GM21360 (cell line): Measurements from ENCODE around the gene PRLH.

Source experiments
- ATAC-seq: cut with Tn5 transposase; IDR thresholded peaks from one replicate; pipeline ENCODE4 v1.9.1; 2021; ENCODE audit warnings: mild to moderate bottlenecking, moderate library complexity; ENCODE audit not compliant: unreplicated experiment

Gene PRLH

DNA sequence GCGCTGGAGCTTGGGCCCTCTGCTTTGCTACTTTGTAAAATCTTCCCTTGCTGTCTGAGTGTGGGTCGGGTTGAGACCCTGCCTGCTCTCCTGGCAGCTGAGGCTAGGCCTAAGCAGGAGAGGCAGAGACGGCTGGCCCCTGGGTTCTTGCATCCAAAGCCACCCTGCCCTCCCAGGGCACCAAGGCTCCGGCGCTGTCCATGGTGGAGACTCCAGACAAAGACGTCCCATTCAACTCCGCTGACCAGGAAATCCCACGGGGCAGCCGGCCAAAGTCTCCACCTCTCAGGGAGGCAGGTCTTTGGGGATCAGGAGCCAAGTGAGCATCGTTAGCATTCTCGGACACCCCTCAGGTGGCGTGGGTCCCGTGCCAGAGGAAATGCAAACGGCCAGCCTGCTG, 2.6 kb upstream of the PRLH start:
- ATAC-seq: no peak

DNA sequence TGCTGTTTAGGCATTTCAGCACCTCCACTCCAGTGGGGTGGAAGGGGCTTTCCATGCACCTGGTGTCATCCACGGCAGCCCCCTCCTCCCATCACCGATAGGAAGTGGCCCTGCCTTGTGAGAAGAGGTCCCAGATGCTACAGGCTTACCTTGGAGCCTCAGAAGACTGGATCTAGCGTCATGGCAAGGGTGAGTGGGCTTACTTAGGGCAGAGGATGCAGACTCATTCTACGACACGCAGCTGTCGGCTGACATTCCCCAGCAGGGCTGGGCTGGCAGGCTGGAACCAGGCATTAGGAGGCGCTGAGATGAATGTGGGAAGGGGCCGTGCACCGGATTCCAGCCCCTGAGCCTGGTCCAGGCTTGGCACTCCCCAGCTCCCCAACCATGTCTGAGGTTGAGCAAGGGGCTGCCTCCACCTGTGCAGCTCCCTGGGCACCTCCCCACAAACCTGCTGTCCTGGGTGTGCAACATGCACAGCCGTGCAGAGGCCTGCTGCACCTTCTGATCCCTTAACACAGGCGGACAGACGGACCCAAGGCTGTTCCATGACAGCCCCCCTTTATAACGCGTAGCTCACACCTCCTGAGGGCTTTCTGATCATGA, 1.7 kb upstream of the PRLH start:
- no peak for ATAC-seq

GRCh38 chr2:237565974-237566373, 400 bp upstream of the PRLH start:
- ATAC-seq: no peak

DNA sequence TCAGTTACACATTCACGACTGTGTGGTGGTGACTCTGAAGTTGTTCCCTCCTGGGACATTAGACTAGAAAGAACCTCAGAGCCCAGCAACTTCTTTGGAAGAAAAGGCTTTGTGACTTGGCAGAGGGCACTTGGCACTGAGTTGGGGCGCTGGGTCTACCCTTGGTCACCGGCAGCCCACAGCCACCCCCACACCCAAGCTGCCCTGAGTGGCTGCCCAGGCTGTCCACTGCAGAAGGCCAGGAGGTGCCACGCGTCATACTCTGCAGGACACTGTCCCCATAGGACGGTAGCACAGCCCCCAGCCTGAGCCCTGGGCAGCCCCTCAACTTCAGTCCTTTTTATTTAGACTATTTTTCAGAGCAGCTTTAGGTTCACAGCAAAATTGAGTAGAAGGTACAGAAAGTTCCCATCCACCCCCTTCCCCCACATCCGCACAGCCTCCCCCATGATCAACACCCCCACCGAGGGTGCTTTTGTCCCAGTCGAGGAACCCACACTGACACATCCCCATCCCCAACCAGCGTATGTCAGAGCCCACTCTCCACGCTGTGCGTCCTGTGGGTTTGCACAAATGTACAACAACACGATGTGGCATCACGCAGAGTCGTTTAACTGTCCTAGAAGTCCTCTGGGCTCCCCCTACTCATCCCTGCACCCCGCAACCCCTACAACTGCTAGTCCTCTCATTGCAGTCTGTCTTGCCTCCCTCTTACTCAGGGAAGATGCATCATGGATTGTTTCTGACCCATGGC, 1.1 kb downstream of the PRLH start:
- ATAC-seq: no peak

- no peak for ATAC-seq
Observed at GRCh38 chr2:237568121-237568660, 1.8 kb downstream of the PRLH start.

GRCh38 chr2:237569041-237569440, 2.7 kb downstream of the PRLH start:
- no peak for ATAC-seq

- ATAC-seq: no peak
Observed at GRCh38 chr2:237569896-237570295, 3.5 kb downstream of the PRLH start.

GRCh38 chr2:237570776-237571335, 4.5 kb downstream of the PRLH start:
- no peak for ATAC-seq

- no peak for ATAC-seq
Observed at GRCh38 chr2:237571551-237571950, 5.2 kb downstream of the PRLH start.

DNA sequence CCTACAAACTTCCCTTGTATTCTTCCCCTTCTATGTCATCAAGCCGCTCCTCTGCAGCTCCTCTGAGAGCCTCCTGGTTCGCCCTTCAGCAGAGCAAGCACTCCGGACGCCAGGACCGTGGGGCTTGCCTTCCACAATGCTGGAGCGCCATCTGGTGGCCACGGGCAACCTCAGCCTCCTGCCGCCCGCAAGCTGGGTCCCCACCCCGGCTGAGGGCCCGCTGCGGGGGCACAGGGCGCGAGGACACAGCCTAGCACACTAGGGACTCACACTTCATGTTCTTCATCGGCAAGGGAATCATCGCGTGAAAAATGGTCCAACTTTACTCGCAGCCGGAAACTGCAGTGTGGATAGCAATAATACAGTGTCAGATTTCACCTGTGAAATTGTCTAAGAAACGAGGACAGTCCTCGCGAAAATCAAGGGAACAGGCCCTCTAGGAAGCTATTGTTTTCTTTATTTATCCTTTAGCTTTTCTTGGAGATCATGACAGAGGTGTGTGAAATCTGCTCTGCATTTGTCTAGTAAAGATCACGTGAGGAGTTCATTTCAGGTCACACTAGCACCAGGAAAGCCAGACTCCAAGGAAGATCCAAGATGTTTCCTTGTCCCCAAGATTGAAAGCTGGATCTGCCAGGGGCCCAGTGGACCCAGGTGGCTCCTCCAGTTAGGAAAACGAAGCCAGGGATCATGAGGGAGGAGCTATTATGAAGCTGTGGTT, 5.8 kb downstream of the PRLH start:
- peak; percentile 91 for ATAC-seq

- ATAC-seq: no peak
Observed at GRCh38 chr2:237572742-237573101, 6.3 kb downstream of the PRLH start.

DNA sequence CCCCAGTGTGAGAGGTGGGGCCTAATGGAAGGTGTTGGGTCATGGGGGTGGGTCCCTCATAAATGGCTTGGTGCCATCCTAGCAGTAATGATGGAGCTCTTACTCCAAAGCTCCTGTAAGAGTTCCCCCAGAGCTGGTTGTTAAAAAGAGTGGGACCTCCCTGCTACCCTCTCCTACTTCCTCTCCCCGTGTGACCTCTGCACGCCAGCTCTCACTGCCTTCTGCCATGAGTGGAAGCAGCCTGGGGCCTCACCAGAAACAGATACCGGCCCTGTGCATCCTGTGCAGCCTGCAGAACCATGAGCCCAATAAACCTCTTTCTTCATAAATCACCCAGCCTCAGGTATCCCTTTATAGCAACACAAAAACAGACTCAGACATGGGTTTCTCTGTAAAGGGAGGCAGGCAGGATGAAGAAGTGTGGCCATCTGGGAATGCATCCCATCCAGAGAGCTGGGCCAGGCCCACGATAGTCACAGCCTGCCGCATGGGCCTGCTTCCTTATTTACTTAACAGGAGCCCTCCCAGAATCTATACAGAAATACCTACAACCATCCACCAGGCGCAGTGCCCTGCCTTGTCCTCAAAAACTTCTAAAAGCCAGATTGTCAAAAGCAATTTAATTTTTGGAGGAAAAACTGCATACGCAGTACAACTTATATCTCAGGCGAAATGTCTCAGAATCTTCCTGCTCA, 7.5 kb downstream of the PRLH start:
- no peak for ATAC-seq

DNA sequence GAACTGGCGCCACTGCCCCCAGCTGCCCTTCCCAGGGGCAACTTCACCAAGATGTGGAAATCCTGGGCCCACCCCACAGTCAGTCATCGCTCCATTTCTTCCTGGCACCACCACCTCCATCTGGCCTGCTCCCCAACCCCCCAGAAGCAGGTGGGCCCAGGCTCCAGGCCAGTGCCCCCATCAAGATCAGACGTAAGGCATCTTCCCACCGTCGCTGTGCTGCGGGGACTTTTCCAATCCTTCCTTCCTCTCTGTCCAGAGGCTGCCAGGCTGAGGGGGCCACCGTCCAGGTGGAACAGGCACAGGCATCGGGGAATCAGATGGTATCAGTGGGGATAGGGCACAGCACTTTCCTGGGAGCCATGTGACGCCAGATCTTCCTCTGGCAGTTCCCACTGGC, 8.1 kb downstream of the PRLH start:
- ATAC-seq: no peak

GRCh38 chr2:237574894-237575868, 8.8 kb downstream of the PRLH start:
- ATAC-seq: no peak

- ATAC-seq: no peak
Observed at GRCh38 chr2:237575869-237576862, 9.8 kb downstream of the PRLH start.

DNA sequence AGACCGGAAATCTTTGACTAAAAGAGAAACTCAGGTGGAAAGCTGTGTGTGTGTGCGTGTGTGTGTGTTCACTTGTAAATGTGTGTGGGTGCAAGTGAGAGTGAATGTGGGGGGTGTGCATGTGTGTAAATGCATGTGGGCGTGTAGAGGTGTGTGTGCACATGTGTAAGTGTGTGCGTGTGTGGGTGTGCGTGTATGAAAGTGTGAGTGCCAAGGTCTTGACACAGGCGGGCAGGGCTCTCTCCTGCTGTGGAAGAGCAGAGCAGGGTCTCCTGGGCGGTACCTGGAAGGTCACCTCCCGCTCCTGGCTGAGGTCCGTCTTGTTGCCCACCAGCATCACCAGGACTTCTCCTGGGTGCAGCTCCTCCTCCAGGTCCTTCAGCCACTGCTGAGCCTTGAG, 10.6 kb downstream of the PRLH start:
- ATAC-seq: no peak

DNA sequence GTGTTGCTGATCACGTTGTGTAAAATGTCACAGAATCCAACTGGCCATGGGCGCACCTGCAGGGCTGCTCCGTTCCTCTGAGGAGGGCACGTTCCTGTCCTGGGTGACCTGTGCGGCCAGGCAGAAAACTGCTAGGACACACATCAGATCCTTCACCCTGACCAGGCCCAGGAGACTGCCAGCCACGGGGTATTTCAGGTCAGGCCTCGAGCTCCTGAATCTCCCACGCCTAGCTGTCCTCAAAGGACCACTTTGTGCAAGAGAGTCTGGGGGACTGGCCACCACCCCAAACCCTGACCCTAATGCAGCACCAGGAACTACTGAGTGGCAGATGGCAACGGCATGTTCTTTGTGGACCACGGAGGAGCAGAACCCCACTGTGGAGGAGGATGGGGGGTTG, 11.1 kb downstream of the PRLH start:
- no peak for ATAC-seq

DNA sequence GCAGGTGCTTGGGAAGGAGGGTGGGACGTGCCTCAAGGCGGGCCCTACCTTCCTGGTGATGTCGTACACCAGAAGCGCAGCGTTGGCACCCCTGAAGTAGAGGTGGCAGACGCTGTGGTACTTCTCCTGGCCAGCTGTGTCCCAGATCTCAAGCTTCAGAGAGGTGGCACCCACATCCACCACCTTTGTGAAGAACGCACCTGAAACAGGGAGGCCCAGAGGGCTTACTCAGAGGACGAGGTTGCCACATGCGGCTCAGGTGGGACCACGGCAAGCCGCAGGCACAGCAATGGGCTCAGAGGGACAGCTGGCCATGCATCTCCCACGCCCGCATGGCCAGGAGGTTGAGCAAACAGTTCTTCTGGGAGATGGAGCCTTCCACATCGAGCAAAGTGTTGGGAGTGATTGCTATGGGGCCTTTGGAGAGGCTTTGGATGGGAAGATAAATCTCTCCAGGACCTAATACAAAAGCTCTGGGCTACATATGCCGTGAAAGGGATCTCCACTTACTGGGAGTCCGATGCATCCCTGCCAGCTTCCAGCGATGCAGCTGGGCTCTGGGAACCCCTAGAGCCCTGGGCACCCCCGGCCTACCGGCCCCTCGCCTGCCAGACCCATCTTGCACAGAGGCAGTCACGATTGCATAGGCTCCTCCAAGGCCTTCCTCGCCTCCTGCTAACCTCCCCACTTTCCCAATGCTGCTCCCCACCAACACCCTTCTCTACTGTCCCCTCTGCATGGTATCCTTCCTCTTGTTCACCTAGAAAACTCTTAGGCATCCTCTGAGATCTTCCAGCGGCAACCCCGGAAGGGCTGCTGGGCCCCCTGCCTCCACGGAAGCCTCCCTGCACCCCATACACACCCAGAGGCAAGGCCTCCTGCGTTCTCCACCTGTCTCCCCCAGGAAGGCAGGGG, 11.8 kb downstream of the PRLH start:
- no peak for ATAC-seq
